Measurements from ENCODE around the gene AIRE. TPM values are rescaled to one million over a fixed set of nuclear protein-coding genes. Genes with fewer than 3 reads are reported as not detected.
"Not testable (repeated sequence)": the region's sequence is repeated elsewhere in the genome, so short reads cannot be mapped to it uniquely, and the experiment has no call there.

The AIRE gene
- total RNA-seq, result not detected

GRCh38 chr21:44285138-44285992, at the start of gene AIRE:
AIRE (plus strand) TSS chr21:44285876; CDS start chr21:44286007, 131 bp downstream.
- POLR2A ChIA-PET, result no interaction called here

GRCh38 chr21:44240353-44240752, 45.3 kb upstream of the AIRE start:
- CTCF ChIA-PET, POLR2A ChIA-PET: not testable (repeated sequence)

More at GRCh38 chr21:44285138-44285992, at the start of gene AIRE:
- CTCF ChIA-PET, result interaction anchor here (2.2 kb wide), 1 partner anchor 13 kb away, joined by 6 read pairs; no protein-coding TSS in a partner anchor

GRCh38 chr21:44240842-44241241, 44.8 kb upstream of the AIRE start, which contains the start of gene ICOSLG:
ICOSLG (minus strand) TSS chr21:44240943; CDS start chr21:44240817, 126 bp downstream.
- CTCF ChIA-PET, POLR2A ChIA-PET: not testable (repeated sequence)

- CTCF ChIA-PET, POLR2A ChIA-PET: not testable (repeated sequence)
Measured at GRCh38 chr21:44241281-44241680, 44.4 kb upstream of the AIRE start.

GRCh38 chr21:44243980-44244379, 41.7 kb upstream of the AIRE start:
- POLR2A ChIA-PET, CTCF ChIA-PET: not testable (repeated sequence)

- CTCF ChIA-PET, POLR2A ChIA-PET: not testable (repeated sequence)
Measured at GRCh38 chr21:44247904-44248303, 37.8 kb upstream of the AIRE start.

- CTCF ChIA-PET, result not testable (repeated sequence)
Measured at GRCh38 chr21:44249204-44250037, 36.3 kb upstream of the AIRE start.

GRCh38 chr21:44253832-44254710, 31.6 kb upstream of the AIRE start:
- CTCF ChIA-PET, result no interaction called here

More at GRCh38 chr21:44249204-44250037, 36.3 kb upstream of the AIRE start:
- POLR2A ChIA-PET, result not testable (repeated sequence)

GRCh38 chr21:44255511-44255981, 30.1 kb upstream of the AIRE start:
- CTCF ChIA-PET, result no interaction called here

More at GRCh38 chr21:44253832-44254710, 31.6 kb upstream of the AIRE start:
- POLR2A ChIA-PET, result no interaction called here

GRCh38 chr21:44258056-44258725, 27.5 kb upstream of the AIRE start:
- ChIA-PET CTCF (no interaction called here), POLR2A (no interaction called here)

More at GRCh38 chr21:44255511-44255981, 30.1 kb upstream of the AIRE start:
- POLR2A ChIA-PET, result no interaction called here

- POLR2A ChIA-PET, result no interaction called here
Measured at GRCh38 chr21:44259082-44259705, 26.5 kb upstream of the AIRE start.

GRCh38 chr21:44260066-44260465, 25.6 kb upstream of the AIRE start:
- CTCF ChIA-PET, result no interaction called here
- POLR2A ChIA-PET, result no interaction called here

More at GRCh38 chr21:44259082-44259705, 26.5 kb upstream of the AIRE start:
- CTCF ChIA-PET, result no interaction called here

GRCh38 chr21:44260791-44261631, 24.7 kb upstream of the AIRE start:
- ChIA-PET CTCF (no interaction called here), POLR2A (interaction anchor here (0.6 kb wide), 1 partner anchor 139 kb away, joined by 3 read pairs; no protein-coding TSS in a partner anchor)

GRCh38 chr21:44261675-44262295, 23.9 kb upstream of the AIRE start, which contains the start of gene DNMT3L:
DNMT3L (minus strand) TSS chr21:44261897; CDS start chr21:44261259, 638 bp downstream.
- CTCF ChIA-PET, result no interaction called here
- POLR2A ChIA-PET, result interaction anchor here (0.6 kb wide), 1 partner anchor 138 kb away, joined by 3 read pairs; no protein-coding TSS in a partner anchor

GRCh38 chr21:44262338-44263056, 23.2 kb upstream of the AIRE start:
- ChIA-PET POLR2A (no interaction called here), CTCF (no interaction called here)

- ChIA-PET POLR2A (no interaction called here), CTCF (no interaction called here)
Measured at GRCh38 chr21:44263221-44263760, 22.4 kb upstream of the AIRE start.
